Duodenal mucosa (tissue), 2 donors: ENCODE measurements around the gene HOXC9.

Source experiments
- H3K27ac ChIP-seq: one replicate; pipeline ENCODE4 v1.7.0; 2013; ENCODE audit warnings: low read depth, low read length
- H3K27me3 ChIP-seq, 2 donors: one replicate each; pipeline ENCODE4 v1.7.0; 2013; ENCODE audit warnings: low read length in 2 of 2, control low read depth in 1 of 2; ENCODE audit not compliant: insufficient read depth in 2 of 2, control insufficient read depth in 1 of 2
- H3K36me3 ChIP-seq, 2 donors: one replicate each; pipeline ENCODE4 v1.7.0; 2013; ENCODE audit warnings: low read length in 2 of 2, control low read depth in 1 of 2; ENCODE audit not compliant: insufficient read depth in 2 of 2, control insufficient read depth in 1 of 2
- H3K4me1 ChIP-seq, 2 donors: one replicate each; pipeline ENCODE4 v1.7.0; 2013; ENCODE audit warnings: low read length in 2 of 2, control low read depth in 1 of 2; ENCODE audit not compliant: insufficient read depth in 2 of 2, control insufficient read depth in 1 of 2
- H3K4me3 ChIP-seq, 2 donors: one replicate each; pipeline ENCODE4 v1.7.0; 2013; ENCODE audit warnings: low read length in 2 of 2, low read depth in 1 of 2
- H3K9ac ChIP-seq, 2 donors: one replicate each; pipeline ENCODE4 v1.7.0; 2013; ENCODE audit warnings: low read length in 2 of 2, low read depth in 1 of 2
- H3K9me3 ChIP-seq, 2 donors: one replicate each; pipeline ENCODE4 v1.7.0; 2013; ENCODE audit warnings: low read length in 2 of 2, control low read depth in 1 of 2; ENCODE audit not compliant: control insufficient read depth in 1 of 2

HOXC9 gene

DNA sequence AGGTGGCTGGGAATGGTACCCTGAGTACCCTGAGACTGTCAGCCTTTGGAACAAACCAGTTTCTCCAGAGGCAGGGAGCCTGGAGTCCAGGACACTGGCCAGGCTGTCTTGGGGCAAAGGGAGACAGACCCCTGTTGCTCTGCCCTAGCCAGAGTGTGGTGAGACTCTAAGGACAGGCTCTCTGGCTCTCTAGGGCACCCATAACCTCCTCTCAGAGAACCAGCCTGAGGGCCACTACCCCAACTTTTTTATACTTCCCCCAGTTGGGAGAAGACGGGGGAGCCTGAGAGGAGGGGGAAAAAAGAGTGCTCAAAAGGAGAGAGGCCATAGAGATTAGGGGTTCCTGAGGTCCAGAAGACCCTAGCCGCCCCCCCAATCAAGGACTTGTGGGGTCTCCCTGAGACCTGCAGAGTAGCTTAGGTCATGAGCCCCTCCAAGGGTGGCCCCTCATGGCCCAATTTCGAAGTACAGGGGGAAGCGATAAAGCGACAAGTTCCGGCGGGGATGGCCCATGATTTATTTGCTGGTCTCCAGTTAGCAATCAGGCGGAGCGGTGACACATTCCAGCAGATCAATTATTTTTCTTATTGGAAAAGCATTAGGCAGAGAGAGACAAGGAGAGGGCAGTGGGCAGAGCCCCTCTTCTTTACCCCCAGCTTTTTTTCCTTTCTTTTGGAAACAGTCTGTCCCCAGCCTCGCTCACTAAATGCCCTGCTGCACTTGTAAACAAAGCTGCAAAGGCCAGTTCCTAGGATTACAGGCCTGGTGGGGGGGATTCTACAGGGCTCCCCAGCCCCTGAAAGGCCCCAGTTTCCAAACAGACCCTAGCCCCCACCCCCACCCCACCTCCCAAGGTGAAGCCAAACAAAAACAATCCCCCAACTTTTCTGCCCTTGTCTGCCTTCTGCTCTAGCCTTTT, 10.4 kb downstream of the HOXC9 start:
- H3K36me3 ChIP-seq, result no peaks in the 10 kb centered on the region
- no peak overlapping the region for H3K27ac ChIP-seq
- H3K4me3 ChIP-seq, result no peak overlapping the region
- H3K27me3 ChIP-seq, result peaks cover 86 to 90% of the 10 kb centered on the region in 2 donors
- H3K9ac ChIP-seq, result no peak overlapping the region
- H3K4me1 ChIP-seq, result peaks cover 9 to 13% of the 10 kb centered on the region in 2 donors
- no peaks in the 10 kb centered on the region for H3K9me3 ChIP-seq

DNA sequence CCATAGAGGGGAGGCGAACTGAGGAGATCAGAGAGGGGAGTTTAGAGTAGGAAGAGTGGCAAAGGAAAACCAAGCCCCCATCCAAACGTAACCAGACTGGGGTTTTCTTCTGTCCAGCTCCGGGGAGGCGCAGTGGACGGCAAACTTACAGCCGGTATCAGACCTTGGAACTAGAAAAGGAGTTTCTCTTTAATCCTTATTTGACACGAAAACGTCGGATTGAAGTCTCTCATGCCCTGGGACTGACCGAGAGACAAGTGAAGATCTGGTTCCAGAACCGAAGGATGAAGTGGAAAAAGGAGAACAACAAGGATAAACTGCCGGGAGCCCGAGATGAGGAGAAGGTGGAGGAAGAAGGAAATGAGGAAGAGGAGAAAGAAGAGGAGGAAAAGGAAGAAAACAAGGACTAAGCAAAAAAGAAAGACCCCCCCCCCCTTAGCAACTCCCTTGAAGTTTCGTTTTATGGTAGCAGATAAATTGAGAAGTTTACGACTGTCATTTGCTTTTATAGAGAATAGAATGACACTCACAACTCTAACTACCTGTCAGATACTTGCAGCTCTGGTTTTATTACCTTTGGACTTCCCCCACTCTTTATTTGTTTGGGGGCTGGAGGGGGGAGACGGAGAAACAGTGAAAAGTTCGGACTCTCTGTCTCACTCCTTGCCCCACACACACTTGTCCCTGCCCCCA, 11.2 kb downstream of the HOXC9 start:
- no peak overlapping the region for H3K9ac ChIP-seq
- H3K4me1 ChIP-seq, result peaks cover 8 to 13% of the 10 kb centered on the region in 2 donors
- H3K4me3 ChIP-seq, result no peak overlapping the region
- H3K27me3 ChIP-seq, result peaks cover 88 to 91% of the 10 kb centered on the region in 2 donors
- H3K27ac ChIP-seq, result no peak overlapping the region
- H3K9me3 ChIP-seq, result no peaks in the 10 kb centered on the region
- H3K36me3 ChIP-seq, result no peaks in the 10 kb centered on the region

DNA sequence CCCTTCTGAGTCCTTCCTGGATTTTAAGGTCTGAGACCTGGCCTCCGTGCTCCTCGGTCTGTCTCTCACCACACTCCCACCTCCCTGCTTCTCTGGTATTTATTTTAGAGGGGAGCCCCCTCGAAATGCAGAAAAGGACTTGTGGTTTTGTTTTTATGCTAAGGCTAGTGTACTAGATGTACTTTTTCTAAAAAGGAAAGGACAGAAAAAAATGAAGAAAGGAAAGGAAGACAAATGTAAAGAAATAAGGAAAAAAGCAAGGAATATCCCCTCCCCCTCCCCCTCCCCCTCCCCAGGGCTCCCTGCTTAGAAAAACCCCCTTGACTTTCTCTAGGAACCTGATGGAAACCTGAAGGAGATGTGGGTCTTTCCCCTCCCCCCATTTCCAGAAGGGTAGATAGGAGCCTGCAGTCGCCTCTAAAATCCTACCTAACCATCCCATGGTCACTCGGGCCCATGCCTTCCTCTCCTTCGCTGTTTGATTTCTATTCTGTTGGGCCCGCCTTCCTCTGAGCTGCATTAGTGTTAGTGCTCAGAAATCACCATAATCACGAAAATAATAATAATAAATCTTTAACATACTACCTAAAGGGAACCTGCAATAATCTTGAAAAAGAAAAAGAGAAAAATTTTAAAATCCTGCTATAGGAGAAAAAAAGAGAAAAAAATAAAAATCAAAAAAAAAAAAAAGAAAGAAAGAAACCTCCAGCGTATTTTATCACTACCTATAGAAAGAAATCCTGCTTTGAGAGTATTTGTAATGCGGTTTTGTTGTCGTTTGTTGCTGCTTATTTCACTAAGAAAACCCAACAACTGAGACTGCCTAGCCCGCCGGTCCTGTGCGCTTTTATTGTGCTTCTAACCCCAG, 11.9 kb downstream of the HOXC9 start:
- H3K9ac ChIP-seq, result no peak overlapping the region
- H3K27me3 ChIP-seq, result peaks cover 83 to 90% of the 10 kb centered on the region in 2 donors
- H3K4me1 ChIP-seq, result peaks cover under 1 to 5% of the 10 kb centered on the region in 2 donors

DNA sequence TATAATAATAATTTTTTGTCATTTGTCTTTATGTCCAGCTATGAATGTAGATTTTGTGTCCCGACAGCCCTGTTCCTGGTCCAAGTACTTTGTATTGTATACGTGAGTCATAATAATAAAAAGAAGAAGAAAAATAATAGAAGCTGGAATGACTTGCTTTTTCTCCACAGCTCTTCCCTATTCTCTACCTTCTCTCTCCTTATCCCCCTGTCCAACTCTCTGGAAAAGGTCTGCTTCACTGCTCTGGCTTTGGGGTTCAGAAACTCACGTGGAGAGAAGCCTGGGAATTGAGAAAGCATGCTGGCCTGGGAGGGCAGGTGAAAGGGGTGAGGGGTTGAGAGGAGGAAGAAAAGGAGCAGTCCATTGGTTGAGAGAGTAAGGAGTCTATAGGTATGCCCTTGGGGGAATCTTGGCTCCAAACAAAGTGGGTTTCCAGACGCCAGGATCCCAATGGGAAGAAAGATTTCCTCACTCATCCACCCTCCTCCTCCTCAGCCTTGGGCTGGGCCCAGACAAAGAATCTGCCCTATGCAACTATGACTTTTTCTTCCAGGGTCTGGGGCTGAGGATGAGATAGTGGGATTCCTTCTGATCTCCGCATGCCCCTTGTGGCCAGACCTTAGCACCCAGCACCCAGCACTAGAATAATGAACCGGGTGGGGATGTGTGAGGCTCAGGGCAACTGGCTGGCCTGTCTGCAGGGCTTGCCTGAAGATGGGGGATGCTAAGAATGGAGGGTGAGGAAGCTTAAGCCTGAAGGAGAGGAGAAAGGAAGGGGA, 12.9 kb downstream of the HOXC9 start:
- H3K4me1 ChIP-seq, result peaks cover 6 to 8% of the 10 kb centered on the region in 2 donors

More for the DNA sequence above, 11.9 kb downstream of the HOXC9 start:
- Histone ChIP-seq H3K4me3 (no peak overlapping the region), H3K9me3 (no peaks in the 10 kb centered on the region), H3K36me3 (no peaks in the 10 kb centered on the region), H3K27ac (no peak overlapping the region)

DNA sequence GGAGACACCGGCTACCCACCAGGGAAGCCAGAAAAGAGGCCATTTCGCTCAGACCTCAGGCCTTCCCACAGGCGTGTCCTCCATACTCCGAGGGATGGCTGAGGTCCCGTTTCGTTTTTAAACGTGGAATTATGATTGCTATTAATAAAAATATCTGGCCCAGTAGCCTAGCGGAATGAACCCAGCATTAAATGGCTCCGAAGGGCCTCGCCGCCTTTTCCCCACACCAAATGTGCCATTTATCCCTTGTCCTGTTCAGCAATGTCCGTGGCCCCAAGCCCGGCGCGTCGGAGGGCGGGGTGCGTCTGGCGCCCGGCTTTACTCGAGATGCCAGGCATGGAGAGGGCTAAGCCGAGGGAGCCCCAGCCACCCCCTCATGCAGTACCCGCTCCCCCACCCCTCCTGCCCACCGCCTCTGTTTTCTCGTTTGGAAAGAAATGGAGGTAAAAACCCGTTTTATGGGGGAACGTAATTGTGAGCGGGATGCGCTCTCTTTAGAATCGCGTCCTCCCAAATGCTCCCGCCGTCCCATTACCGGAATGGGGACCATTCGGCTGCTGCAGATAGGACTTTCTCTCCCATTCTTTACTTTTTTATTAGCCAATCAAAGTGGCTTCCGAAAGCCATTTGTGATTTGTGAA, 14.5 kb downstream of the HOXC9 start:
- Histone ChIP-seq H3K4me3 (no peak overlapping the region), H3K9me3 (no peaks in the 10 kb centered on the region), H3K4me1 (peaks cover 3 to 6% of the 10 kb centered on the region in 2 donors), H3K9ac (no peak overlapping the region), H3K36me3 (no peaks in the 10 kb centered on the region), H3K27me3 (peaks cover 80 to 90% of the 10 kb centered on the region in 2 donors), H3K27ac (no peak overlapping the region)

More for the DNA sequence above, 12.9 kb downstream of the HOXC9 start:
- H3K9ac ChIP-seq, result no peak overlapping the region
- no peaks in the 10 kb centered on the region for H3K9me3 ChIP-seq
- peaks cover 79 to 88% of the 10 kb centered on the region in 2 donors for H3K27me3 ChIP-seq
- no peak overlapping the region for H3K27ac ChIP-seq
- no peaks in the 10 kb centered on the region for H3K36me3 ChIP-seq
- no peak overlapping the region for H3K4me3 ChIP-seq

DNA sequence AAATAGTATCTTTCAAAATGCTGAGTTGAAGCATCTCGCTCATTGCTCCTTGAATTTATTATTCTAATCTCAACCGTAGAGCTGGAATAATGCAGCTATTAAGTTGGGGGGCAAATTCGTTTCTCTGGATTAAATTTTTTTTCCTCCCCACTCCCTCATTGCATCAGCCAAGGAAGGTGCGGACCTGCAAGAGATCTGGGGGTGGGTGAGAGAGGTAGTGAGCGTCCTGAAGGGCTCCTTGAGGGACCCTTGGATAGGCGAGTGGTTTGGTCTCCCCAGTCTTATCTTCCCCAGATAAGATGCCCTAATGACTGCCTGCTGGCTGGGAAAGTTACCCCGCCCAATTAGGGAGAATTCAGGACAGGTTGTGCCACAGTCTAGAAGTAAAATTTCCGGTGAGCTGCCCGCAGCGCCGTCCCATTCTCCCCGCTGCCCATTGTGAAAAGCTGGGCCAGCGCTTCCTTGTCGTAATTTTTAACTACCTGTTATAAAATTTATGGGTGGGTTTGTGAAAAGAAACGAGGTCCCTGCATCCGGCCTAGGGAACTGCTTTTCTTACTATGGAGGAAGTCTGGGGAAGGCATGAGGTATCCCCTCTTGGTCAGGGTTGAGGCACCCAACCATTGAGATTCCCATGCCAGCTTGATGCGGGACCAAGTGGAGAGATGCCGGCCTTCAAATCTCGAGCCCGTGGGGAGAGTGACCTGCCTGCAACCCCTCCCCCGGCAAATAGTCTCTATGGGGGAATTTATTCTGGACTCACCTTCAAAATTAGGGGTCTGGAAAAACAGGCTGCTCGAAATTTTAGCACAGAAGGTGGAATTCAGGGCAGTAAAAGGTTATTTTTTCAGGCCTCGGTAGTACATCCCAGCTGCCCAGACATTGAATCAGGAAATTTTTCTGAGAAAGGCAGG, 15.3 kb downstream of the HOXC9 start:
- Histone ChIP-seq H3K4me1 (peaks cover 3 to 6% of the 10 kb centered on the region in 2 donors), H3K36me3 (no peaks in the 10 kb centered on the region), H3K27me3 (peaks cover 79 to 90% of the 10 kb centered on the region in 2 donors), H3K4me3 (no peak overlapping the region), H3K9ac (no peak overlapping the region), H3K27ac (no peak overlapping the region), H3K9me3 (no peaks in the 10 kb centered on the region)

DNA sequence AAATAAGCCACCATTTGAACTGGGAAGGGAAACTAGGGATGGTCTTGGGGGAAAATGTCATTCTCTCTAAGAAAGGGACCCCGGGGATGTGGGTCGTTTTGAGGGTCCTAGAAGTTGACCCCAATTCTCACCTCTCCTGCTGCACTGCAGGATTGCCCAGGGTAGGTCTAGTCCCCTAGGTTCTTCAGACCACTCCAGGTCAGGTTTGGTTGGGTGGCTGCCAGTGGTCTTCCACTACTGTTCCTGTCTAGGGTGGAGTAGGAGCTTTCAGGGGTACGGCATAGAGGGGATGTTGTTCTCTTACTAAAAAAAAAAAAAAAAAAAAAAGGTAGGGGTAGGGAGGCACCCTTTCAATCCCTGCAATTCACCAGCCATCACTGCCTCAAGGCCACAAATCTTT, 16.1 kb downstream of the HOXC9 start:
- Histone ChIP-seq H3K9ac (no peak overlapping the region), H3K4me1 (peaks cover 3 to 6% of the 10 kb centered on the region in 2 donors), H3K4me3 (no peak overlapping the region), H3K27ac (no peak overlapping the region), H3K36me3 (no peaks in the 10 kb centered on the region), H3K9me3 (no peaks in the 10 kb centered on the region), H3K27me3 (peaks cover 72 to 90% of the 10 kb centered on the region in 2 donors)

DNA sequence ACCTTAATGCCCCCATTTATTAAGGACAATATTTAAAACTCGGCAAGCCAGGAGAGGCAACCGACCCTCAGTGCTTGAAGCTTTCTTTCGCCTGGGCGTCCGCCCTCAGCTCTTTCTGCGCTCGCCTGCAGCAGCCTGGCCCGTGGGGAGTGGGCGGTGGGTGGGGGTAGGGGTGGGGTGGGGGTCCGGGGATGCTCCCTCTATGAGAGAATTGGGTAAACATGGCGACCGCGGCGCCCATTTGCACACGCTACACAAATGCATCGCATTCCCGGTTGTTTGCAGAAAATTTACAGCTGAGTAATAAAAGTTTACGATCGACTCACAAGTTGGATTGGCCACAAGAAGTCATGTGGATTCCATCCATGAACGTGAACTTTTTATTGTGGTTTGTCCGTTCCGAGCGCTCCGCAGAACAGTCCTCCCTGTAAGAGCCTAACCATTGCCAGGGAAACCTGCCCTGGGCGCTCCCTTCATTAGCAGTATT, 16.6 kb downstream of the HOXC9 start:
- Histone ChIP-seq H3K4me1 (peaks cover 3 to 6% of the 10 kb centered on the region in 2 donors), H3K27me3 (peaks cover 72 to 90% of the 10 kb centered on the region in 2 donors), H3K36me3 (no peaks in the 10 kb centered on the region), H3K9me3 (no peaks in the 10 kb centered on the region), H3K27ac (no peak overlapping the region), H3K9ac (no peak overlapping the region), H3K4me3 (no peak overlapping the region)
